CD4-positive, alpha-beta T cell (primary cell): Measurements from ENCODE around the gene CLRN1. TPM values are rescaled to one million over a fixed set of nuclear protein-coding genes. Genes with fewer than 3 reads are reported as not detected.

Source experiments
- ATAC-seq: fragments of 200-7000 bp; cut with Tn5 transposase; one replicate; pipeline ENCODE4 v1.10.0; 2022; ENCODE audit warnings: mild to moderate bottlenecking; ENCODE audit not compliant: poor library complexity
- CTCF ChIA-PET: fragments of 350-600 bp; sonication (Branson Sonifier 250); formaldehyde crosslinking; loops from one replicate; lab custom pipeline; 2021; ENCODE audit warnings: antibody characterized with exemption, inconsistent platforms; lab: Charles Lee
- POLR2A ChIA-PET: fragments of 350-600 bp; sonication (Branson Sonifier 250); formaldehyde crosslinking; loops from one replicate; lab custom pipeline; 2021; ENCODE audit warnings: antibody characterized with exemption, inconsistent platforms; lab: Charles Lee
- DNase-seq, 14 experiments: peaks; one replicate each; pipeline ENCODE4 v3.0.0-alpha.2; 2013 to 2020; ENCODE audit warnings: mixed read lengths in 2 of 14
- H3K27ac ChIP-seq, 2 donors: one replicate each; pipeline versions ENCODE4 v1.5.1 to v1.7.0; 2013; ENCODE audit warnings: low read length in 2 of 2, low read depth in 1 of 2, mild to moderate bottlenecking in 1 of 2
- H3K27me3 ChIP-seq, 2 experiments: 1 replicate in 1 of 2; 2 replicates in 1 of 2; pipeline versions ENCODE4 v1.6.1 to v1.7.0; 2013; ENCODE audit warnings: low read length in 2 of 2, control low read depth in 1 of 2, mild to moderate bottlenecking in 1 of 2, moderate library complexity in 1 of 2; ENCODE audit not compliant: insufficient read depth in 2 of 2, control insufficient read depth in 1 of 2
- H3K36me3 ChIP-seq: one replicate; pipeline ENCODE4 v1.6.1; 2013; ENCODE audit warnings: low read length, control low read depth; ENCODE audit not compliant: insufficient read depth
- H3K4me1 ChIP-seq: one replicate; pipeline ENCODE4 v1.6.1; 2013; ENCODE audit warnings: low read length, control low read depth; ENCODE audit not compliant: insufficient read depth
- H3K4me3 ChIP-seq: one replicate; pipeline ENCODE4 v1.5.1; 2013; ENCODE audit warnings: mild to moderate bottlenecking, low read length, moderate library complexity
- H3K9me3 ChIP-seq, 2 experiments: 1 replicate in 1 of 2; 2 replicates in 1 of 2; pipeline versions ENCODE4 v1.6.1 to v1.7.0; 2013; ENCODE audit warnings: low read length in 2 of 2, mild to moderate bottlenecking in 2 of 2, control low read depth in 1 of 2, moderate library complexity in 1 of 2; ENCODE audit not compliant: control insufficient read depth in 1 of 2, insufficient read depth in 1 of 2
- H3K27ac Mint-ChIP-seq: one replicate; pipeline ENCODE4 v1.8.0; 2020; ENCODE audit warnings: mixed read lengths
- H3K27me3 Mint-ChIP-seq: one replicate; pipeline ENCODE4 v1.8.0; 2021; ENCODE audit warnings: mixed read lengths
- H3K36me3 Mint-ChIP-seq: one replicate; pipeline ENCODE4 v1.8.0; 2021; ENCODE audit warnings: low read depth, mixed read lengths
- H3K4me1 Mint-ChIP-seq: one replicate; pipeline ENCODE4 v1.8.0; 2021; ENCODE audit warnings: low read depth, mixed read lengths
- H3K4me3 Mint-ChIP-seq: one replicate; pipeline ENCODE4 v1.8.0; 2020; ENCODE audit warnings: mild to moderate bottlenecking, mixed read lengths
- H3K9me3 Mint-ChIP-seq: one replicate; pipeline ENCODE4 v1.8.0; 2020; ENCODE audit warnings: mixed read lengths
- intact Hi-C, 2 experiments: fragments of 100-400 bp; cut with DNase I in 1 of 2; cut with micrococcal nuclease in 1 of 2; formaldehyde crosslinking; loops; one replicate each; pipeline versions ENCODE4 v1.15.1 to v1.9.0; 2023 to 2025; cut with DNase I, micrococcal nuclease
- total RNA-seq, 174 experiments: library from RNA in 2 of 174; stranded (reverse) in 2 of 174; gene quantifications; one replicate each; pipeline ENCODE4 v1.2.3 and lab custom pipeline; 2021 to 2026
- TF ChIP-seq, protein P1 (sequence below): fragments of 200-600 bp; IDR thresholded peaks from one replicate; pipeline ENCODE4 v1.8.0; 2022; ENCODE audit warnings: antibody characterized with exemption, mild to moderate bottlenecking

CLRN1 gene
- total RNA-seq, 2 experiments from 2014 or later = not detected

DNA sequence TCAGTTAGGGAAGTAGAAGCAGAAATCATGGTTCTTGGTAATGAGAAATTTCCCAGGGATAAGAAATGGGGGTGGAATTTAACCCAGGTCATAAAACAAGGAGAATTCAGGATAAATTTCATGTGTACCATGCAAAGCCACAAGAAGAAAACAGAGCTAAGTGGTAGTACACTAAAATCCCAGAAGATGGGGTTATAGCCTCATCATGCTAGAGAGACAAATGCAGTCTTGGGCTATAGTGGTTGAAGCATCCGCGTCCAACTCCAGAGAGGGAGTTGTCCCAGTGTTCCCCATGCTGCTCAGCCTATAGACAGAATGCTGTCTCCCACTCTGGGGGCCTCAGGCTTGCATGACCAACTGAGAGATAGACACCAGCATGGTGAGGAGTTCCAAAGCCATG, 36.2 kb upstream of the CLRN1 start:
- Histone ChIP-seq H3K9me3 (no peaks in the 10 kb centered on the region), H3K4me1 (no peaks in the 10 kb centered on the region), H3K36me3 (no peaks in the 10 kb centered on the region), H3K27me3 (no peaks in the 10 kb centered on the region), H3K27ac (no peak overlapping the region), H3K4me3 (no peak overlapping the region)
- intact Hi-C loops = no loop called here
- no peak overlapping the region for H3K27ac Mint-ChIP-seq
- no peak for DNase-seq
- no peak overlapping the region for H3K4me3 Mint-ChIP-seq
- ChIA-PET CTCF (no interaction called here), POLR2A (no interaction called here)
- H3K4me1 Mint-ChIP-seq = no peaks in the 10 kb centered on the region
- TF ChIP-seq, protein P1, sequence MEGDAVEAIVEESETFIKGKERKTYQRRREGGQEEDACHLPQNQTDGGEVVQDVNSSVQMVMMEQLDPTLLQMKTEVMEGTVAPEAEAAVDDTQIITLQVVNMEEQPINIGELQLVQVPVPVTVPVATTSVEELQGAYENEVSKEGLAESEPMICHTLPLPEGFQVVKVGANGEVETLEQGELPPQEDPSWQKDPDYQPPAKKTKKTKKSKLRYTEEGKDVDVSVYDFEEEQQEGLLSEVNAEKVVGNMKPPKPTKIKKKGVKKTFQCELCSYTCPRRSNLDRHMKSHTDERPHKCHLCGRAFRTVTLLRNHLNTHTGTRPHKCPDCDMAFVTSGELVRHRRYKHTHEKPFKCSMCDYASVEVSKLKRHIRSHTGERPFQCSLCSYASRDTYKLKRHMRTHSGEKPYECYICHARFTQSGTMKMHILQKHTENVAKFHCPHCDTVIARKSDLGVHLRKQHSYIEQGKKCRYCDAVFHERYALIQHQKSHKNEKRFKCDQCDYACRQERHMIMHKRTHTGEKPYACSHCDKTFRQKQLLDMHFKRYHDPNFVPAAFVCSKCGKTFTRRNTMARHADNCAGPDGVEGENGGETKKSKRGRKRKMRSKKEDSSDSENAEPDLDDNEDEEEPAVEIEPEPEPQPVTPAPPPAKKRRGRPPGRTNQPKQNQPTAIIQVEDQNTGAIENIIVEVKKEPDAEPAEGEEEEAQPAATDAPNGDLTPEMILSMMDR = no peak
- H3K9me3 Mint-ChIP-seq = no peaks in the 10 kb centered on the region
- no peaks in the 10 kb centered on the region for H3K36me3 Mint-ChIP-seq
- H3K27me3 Mint-ChIP-seq = no peaks in the 10 kb centered on the region
- ATAC-seq = no peak

DNA sequence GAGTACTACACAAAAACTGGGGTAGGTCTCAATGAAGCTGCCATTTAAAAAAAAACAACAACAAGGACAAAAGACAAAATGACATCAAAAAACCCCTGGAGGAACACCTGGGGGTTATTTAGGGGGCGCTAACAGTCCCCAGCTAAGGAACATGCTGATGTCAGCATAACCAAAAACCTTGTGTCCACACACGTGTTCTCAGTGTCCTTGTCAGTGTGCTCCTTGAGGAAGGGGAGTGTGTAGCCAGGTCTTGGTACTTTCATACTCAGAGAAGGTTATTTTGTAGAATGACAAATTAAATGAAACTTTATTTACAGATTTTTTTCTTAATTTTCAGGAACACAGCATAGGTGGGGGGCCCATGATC, 31.2 kb upstream of the CLRN1 start:
- Histone ChIP-seq H3K27me3 (no peaks in the 10 kb centered on the region), H3K36me3 (no peaks in the 10 kb centered on the region), H3K27ac (no peak overlapping the region), H3K4me1 (no peaks in the 10 kb centered on the region), H3K9me3 (no peaks in the 10 kb centered on the region), H3K4me3 (no peak overlapping the region)
- no peaks in the 10 kb centered on the region for H3K9me3 Mint-ChIP-seq
- ATAC-seq (no peak), DNase-seq (no peak)
- no peak overlapping the region for H3K4me3 Mint-ChIP-seq
- no peaks in the 10 kb centered on the region for H3K36me3 Mint-ChIP-seq
- H3K27me3 Mint-ChIP-seq = no peaks in the 10 kb centered on the region
- ChIA-PET POLR2A (no interaction called here), CTCF (no interaction called here)
- TF ChIP-seq, protein P1 = no peak
- no peak overlapping the region for H3K27ac Mint-ChIP-seq
- no peaks in the 10 kb centered on the region for H3K4me1 Mint-ChIP-seq
- intact Hi-C loops = no loop called here

DNA sequence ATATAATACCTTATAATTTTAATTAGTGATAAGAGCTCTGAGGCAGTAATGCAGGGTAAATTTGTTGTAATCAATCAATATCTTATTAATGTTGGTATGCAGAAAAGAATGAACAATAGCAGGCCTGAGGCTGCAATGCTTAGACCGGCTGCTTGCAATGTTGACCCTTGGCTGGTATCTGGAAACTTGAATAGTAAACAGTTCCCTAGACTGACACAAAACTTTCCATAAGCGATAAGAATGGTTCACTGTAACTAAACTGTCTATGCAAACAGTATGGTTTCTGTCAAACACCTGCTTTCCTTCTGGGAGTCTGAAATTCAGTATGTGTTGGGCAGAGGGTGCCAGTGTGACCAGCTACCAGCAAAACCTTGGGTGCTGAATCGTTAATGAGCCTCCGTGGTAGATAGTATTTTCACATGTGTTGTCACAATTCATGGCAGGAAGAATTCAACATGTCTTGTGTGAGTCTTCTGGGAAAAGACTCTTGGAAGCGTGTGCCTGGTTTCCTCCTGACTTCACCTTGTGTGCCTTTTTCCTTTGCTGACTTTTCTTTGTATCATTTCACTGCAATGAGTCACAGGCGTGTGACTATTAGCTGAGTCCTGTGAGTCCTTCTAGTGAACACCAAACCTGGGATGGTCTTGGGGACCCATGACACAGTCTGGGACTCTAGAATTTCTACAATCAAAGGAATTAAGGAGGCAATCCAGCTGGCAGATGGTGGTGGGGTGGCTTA, 30.7 kb upstream of the CLRN1 start:
- no peak overlapping the region for H3K4me3 Mint-ChIP-seq
- Histone ChIP-seq H3K4me3 (no peak overlapping the region), H3K27me3 (no peaks in the 10 kb centered on the region), H3K4me1 (no peaks in the 10 kb centered on the region), H3K27ac (no peak overlapping the region), H3K9me3 (no peaks in the 10 kb centered on the region), H3K36me3 (no peaks in the 10 kb centered on the region)
- DNase-seq (no peak), ATAC-seq (no peak)
- H3K27ac Mint-ChIP-seq = no peak overlapping the region
- no peaks in the 10 kb centered on the region for H3K9me3 Mint-ChIP-seq
- POLR2A ChIA-PET = no interaction called here
- no peaks in the 10 kb centered on the region for H3K4me1 Mint-ChIP-seq
- CTCF ChIA-PET = no interaction called here
- intact Hi-C loops = no loop called here
- TF ChIP-seq, protein P1 = no peak
- H3K27me3 Mint-ChIP-seq = no peaks in the 10 kb centered on the region
- no peaks in the 10 kb centered on the region for H3K36me3 Mint-ChIP-seq
